Kasumi-1 (cell line): ENCODE results near the gene NDUFS2.

Experiments
- DNase-seq, 2 experiments: peaks; one replicate each; lab custom pipeline; 2025; lab: John Stamatoyannopoulos, UW

NDUFS2 gene

DNA sequence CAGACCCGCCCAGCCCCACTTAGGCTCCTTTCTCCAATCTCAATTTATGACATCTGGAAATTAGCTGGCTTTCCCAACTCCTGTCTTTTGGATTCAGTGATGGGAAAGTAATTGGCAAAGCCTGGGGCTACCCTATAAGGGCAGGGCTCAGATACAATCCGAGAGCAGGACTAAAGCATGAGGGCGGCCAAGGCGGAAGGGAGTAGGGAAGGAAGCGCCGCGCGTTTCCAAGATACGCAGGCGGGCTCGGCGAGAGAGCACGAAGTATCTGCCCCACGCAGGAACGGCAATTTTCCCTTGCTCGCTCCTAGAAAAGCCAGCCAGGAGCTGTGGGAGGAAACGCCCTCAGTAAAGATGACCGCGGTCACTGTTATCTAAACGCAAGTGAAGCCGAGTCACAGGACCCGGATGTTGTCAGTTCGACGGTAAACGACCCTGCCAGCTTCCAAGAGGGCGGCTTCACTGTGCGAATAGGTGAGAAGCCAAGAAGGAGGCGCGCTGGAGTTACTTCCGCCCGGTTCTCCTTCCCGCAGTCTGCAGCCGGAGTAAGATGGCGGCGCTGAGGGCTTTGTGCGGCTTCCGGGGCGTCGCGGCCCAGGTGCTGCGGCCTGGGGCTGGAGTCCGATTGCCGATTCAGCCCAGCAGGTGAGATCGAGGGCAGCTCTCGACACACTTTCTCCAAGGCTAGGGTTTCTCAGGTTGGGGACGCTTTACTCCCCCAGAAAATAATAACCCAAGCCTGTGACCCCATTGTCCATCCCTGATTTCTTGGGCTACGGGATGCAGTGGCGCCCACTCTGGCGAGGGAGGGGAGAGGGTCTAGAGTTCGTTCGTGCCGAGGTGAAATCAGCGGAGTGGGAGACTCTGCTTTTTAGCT lies at the start of gene NDUFS2:
Gene NDUFS2 (plus strand): TSS at position 532 of the 877 bp plus-strand sequence. CDS start 19 bp downstream, at position 551.
- DNase-seq, result peak; percentile 98 to 99

DNA sequence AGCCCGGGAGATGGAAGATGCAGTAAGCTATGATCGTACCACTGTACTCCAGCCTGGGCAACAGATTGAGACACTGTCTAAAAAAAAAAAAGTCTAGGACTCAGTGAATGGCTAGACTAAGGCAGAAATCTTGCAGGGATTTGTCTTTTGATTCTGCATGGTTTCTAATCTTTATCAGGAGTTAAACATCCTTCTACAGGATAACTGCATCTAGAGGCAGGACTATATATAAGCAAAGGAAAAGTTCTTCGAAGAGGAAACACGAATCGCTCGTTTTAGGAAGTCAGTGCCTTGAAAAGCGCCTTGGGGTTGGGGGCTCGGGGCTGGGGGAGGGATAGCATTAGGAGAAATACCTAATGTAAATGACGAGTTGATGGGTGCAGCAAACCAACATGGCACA lies 49.0 kb upstream of the NDUFS2 start:
- DNase-seq, result no peak

DNA sequence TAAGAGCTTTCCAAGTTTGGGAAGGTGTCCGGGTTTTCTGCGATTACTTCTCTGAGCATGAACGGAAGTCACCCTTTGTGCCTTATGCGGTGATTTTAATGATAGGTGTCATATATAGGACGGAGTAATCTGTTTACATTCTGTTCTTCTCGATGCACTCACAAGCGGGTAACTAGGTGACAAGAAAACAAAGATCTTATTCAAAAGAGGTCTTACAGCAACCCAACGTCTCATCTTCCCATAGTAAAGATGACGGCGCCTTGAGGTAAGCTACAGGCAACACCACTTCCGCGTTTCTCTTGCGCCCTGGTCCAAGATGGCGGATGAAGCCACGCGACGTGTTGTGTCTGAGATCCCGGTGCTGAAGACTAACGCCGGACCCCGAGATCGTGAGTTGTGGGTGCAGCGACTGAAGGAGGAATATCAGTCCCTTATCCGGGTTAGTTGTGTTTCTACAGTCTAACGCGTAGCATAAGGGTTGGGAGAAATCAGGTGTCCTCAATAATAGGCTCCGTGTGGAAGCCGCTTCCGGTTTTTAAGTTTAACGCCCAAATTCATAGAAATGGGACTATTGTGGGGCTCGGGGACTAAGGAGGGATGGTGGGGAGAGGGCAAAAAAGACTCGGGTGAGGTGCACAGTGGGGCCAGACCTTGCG lies 48.4 kb upstream of the NDUFS2 start, which contains the start of gene UFC1:
Gene UFC1 (plus strand): TSS at position 297 of the 656 bp plus-strand sequence. CDS start 20 bp downstream, at position 317.
- peak; percentile 90 to 94 for DNase-seq

DNA sequence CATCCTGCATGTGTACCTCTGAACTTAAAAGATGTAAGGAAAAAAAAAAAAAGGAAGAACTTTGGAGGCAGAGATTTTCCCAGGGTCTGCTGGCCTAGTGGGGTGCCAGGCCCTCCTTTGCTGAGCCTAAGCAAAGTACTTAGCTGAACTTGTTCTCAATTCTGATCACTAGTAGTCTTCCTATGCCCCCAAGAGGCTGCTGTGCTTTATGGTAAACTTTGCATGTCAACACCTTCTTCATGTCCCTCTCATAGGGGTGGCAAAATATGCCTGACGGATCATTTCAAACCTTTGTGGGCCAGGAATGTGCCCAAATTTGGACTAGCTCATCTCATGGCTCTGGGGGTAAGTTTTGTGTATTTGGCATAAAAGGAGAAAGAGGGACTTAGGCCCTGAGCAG lies 44.3 kb upstream of the NDUFS2 start:
- DNase-seq, result no peak

DNA sequence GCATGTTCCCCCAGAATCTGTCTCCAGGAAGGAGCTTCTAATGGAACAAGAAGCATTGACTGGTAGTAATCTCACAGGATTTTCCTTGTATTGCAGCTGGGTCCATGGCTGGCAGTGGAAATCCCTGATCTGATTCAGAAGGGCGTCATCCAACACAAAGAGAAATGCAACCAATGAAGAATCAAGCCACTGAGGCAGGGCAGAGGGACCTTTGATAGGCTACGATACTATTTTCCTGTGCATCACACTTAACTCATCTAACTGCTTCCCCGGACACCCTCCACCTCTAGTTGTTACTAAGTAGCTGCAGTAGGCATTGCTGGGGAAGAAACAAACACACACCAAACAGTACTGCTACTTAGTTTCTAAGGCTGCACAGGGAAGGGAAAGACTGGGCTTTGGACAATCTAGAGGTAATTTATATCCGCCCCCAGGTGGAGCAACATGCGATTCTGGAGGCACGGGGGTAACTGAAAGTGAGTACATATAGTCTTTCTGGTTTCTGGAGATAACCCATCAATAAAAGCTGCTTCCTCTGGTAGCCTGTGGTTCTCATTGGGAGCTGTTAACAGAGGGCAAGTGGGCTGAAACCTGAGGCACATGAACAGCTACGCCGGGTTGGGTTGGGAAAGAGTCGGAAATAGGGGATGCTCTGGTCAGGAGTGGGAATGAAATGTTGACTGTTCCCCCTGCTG lies 43.7 kb upstream of the NDUFS2 start:
- DNase-seq, result no peak

DNA sequence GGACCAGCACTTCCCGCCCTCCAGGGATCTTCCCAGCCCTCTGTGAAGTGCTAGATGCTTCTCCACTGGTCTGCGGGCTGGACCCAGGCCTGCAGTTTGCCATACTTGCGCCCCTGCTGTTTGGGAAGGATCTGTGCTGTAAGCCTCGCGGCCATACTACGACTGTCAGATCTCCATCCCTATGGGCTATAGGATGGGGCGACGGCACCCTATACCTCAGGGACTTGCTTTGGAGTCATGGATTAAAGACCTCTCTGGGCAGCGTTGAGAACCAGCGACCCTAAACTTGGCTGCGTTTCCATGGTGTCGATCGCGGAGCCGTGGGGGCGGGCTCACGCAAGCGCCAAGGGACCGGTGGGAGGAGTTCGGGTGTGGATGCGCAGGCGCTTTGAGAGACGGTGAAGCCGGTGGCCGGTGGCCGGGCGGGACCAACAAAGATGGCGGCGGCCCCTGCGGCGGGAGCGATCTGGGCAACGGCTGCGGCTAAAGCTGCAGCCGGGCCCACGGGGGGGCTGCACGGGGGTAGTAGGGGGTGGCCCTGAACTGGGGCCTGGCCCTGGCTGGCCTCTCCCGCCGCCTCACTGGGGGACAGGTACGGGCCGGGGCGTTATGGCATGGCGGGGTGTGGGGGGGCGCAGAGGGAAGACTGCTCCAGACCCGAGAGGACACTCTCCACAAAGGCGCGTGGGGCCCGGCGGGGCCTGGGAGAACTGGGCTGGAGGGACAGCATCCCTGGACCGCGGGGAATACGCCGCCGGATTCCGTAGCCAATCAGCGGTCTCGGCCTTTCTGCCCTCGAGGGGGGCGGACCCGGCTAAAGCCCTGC lies 42.9 kb upstream of the NDUFS2 start, which contains the start of gene USP21:
Gene USP21 (plus strand): TSS at position 414 of the 826 bp plus-strand sequence. CDS start 1,141 bp downstream, outside the sequence.
- peak; percentile 90 to 93 for DNase-seq

DNA sequence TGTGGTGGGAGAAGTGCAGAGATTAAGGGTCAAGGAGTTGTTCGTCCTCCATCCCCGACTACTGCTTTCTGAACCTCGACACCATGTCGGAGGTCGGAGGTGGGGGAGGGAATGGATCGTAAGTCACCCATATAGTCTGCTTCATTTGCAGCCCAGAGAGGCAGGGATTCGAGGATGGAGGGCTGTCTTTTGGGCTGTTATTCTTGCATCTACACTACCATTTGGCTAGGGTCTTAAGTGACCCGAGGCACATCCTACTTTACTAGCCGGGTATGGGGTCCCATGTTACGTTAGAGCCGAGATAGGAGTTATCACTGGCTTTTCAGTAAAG lies 42.3 kb upstream of the NDUFS2 start:
- no peak for DNase-seq

DNA sequence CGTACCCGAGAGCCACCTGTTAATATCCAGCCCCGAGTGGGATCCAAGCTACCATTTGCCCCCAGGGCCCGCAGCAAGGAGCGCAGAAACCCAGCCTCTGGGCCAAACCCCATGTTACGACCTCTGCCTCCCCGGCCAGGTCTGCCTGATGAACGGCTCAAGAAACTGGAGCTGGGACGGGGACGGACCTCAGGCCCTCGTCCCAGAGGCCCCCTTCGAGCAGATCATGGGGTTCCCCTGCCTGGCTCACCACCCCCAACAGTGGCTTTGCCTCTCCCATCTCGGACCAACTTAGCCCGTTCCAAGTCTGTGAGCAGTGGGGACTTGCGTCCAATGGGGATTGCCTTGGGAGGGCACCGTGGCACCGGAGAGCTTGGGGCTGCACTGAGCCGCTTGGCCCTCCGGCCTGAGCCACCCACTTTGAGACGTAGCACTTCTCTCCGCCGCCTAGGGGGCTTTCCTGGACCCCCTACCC lies 41.5 kb upstream of the NDUFS2 start:
- no peak for DNase-seq

DNA sequence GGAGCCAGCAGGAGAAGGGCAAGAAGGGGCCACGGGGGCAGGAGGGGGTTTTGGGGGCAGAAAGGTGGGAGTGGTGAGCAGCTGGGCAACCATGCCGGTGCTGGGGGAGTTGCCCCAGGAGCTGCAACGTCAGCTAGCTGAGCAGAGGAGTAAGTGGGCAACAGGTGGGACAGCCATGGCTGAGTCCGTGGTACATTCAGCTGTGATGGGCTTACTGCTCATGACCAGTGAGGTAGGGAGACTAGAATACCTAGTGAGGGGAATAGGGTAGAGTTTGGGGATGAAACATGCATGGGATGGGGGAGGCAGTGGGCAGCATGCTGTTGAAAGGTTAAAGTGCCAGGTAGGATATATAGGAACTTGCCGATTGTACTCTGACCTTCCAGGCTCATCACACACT lies 40.5 kb upstream of the NDUFS2 start:
- DNase-seq, result no peak

DNA sequence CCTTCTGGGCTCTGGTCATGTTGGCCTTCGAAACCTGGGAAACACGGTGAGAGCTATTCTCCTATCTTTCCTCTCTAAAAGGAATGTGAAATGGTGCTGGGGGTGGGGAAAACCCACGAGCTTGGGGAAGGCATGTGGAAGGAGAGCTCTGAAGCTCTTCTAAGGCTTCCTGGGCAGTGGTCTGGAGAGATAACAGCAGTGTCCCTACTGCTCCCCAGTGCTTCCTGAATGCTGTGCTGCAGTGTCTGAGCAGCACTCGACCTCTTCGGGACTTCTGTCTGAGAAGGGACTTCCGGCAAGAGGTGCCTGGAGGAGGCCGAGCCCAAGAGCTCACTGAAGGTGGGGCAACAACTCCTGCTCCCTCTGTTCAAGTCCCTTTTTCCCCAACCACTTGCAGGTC lies 40.1 kb upstream of the NDUFS2 start:
- DNase-seq, result no peak

DNA sequence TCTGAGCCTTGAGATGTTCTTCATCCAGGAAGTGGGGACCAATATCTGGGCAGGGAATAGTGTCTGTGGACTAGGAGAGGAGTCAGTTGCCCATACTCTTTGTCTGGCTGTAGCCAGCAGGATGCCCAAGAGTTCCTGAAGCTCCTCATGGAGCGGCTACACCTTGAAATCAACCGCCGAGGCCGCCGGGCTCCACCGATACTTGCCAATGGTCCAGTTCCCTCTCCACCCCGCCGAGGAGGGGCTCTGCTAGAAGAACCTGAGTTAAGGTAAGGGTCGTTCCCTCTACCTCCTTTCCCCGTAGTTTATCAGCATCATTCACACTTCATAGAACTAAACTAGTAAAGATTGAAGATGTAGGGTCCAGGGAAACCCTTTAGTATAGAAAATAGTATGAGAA lies 39.4 kb upstream of the NDUFS2 start:
- no peak for DNase-seq

DNA sequence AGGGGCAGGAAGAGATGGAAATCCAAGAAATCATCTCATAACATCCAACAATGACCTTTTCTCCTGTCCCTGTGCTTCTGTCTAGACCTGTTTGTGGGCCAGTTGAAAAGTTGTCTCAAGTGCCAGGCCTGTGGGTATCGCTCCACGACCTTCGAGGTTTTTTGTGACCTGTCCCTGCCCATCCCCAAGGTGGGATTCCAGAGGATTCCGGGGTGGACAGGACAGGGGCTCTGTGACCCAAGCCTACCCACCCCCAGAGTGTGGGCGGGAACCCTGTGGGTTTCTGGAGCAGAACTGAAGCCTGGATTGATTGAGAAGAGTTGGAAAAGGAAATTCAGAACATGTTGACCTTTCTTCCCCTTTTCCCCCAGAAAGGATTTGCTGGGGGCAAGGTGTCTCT lies 38.4 kb upstream of the NDUFS2 start:
- DNase-seq, result no peak

DNA sequence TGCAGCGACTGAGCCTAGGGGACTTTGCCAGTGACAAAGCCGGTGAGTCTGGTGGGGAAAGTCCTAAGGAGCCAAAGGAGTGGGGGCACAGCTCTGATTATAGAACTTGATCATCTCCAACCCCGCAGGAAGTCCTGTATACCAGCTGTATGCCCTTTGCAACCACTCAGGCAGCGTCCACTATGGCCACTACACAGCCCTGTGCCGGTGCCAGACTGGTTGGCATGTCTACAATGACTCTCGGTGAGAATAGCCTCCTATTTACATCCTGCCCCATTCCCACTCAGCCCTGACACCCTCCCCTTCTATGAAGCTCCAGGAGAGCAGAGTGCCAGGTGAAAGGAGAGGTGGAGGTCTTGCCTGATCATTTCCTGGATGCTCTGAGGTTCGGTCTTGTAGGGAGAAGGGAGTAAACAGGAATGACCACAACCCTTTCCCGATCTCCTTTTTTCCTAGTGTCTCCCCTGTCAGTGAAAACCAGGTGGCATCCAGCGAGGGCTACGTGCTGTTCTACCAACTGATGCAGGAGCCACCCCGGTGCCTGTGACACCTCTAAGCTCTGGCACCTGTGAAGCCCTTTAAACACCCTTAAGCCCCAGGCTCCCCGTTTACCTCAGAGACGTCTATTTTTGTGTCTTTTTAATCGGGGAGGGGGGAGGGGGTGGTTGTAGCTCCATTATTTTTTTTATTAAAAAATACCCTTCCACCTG lies 37.1 kb upstream of the NDUFS2 start:
- no peak for DNase-seq

DNA sequence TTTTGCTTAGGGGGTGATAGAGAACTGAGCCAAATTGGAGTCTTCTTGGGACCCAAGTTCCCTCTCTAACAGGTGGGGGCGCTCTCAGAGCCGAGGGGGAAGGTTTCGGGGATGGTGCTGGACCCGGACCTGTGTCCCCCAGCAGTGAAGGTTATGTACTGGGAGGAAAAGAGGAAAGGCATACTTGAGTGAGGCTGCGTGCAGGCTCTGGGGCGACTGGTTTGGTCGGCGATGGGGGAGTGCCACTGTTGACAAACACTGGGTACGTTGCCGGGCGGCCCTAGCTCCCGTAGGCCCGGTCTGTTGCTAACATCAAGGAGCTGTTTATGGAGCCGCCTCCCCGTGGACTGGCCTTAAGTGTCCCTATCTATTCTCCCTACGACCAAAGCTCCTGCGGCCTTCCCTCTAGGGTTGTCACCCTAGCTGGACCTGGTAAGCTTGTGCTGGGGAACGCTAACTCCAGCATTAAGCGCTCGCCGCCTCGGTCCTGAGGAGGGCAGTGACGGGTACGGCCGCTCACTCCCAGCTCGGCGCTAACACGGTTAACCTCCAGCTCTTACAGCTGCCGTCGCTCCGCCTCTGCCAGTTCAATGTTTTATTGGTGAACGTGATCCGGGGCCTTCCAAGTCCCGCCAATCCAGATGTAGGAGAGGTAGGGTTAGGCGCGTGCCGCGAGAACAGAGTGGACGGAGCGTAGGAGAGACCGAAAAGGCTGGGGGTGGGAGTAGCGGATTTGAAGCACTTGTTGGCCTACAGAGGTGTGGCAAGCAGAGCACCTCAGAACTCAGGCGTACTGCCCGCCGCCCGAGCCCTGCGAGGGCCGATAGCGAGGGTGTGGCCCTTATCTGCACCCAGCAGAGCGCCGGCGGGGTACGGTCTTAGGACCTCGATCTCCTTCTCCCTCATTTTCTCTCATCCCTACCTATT lies 36.2 kb upstream of the NDUFS2 start, which contains the start of gene PPOX:
Gene PPOX (plus strand): TSS at position 685 of the 927 bp plus-strand sequence. CDS start 422 bp downstream, outside the sequence.
- peak; percentile 99 for DNase-seq

DNA sequence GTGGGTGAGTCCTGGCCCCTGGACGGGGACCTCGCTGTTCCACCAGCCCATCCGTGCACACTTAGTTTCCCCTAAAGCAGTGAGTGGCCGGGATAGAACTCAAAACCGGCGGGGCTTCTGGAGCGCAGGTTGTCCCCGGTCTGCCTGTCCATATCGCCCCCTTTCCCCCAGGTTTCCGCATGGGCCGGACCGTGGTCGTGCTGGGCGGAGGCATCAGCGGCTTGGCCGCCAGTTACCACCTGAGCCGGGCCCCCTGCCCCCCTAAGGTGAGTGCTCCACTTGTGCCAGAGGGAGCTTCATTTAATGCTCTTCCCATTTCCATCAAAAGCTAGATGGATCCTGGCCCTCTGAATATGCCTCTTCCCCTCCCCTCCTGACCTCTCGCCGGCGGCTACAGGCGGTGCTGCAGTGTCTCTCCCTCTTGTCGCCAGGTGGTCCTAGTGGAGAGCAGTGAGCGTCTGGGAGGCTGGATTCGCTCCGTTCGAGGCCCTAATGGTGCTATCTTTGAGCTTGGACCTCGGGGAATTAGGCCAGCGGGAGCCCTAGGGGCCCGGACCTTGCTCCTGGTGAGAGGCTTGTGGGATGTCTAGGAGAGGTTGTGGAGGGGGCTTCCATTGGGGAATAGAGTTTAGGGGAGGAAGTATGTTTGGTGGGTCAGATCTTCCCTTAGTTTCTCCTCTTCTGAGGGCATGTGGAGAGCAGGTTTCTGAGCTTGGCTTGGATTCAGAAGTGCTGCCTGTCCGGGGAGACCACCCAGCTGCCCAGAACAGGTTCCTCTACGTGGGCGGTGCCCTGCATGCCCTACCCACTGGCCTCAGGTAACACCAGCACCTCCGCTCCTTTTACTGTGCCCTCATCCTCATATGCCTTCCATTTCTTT lies 35.3 kb upstream of the NDUFS2 start:
- peak; percentile 21 to 48 for DNase-seq

DNA sequence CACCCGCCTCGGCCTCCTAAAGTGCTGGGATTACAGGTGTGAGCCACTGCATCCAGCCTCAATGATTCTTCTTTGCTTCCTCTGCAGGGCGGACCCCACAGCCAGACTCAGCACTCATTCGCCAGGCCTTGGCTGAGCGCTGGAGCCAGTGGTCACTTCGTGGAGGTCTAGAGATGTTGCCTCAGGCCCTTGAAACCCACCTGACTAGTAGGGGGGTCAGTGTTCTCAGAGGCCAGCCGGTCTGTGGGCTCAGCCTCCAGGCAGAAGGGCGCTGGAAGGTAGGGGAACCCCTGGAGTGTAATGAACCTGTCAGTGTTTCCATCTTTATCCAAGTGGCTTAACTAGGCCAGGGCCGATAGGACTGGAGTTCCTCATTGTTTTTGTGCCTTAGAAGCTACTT lies 33.3 kb upstream of the NDUFS2 start:
- no peak for DNase-seq

DNA sequence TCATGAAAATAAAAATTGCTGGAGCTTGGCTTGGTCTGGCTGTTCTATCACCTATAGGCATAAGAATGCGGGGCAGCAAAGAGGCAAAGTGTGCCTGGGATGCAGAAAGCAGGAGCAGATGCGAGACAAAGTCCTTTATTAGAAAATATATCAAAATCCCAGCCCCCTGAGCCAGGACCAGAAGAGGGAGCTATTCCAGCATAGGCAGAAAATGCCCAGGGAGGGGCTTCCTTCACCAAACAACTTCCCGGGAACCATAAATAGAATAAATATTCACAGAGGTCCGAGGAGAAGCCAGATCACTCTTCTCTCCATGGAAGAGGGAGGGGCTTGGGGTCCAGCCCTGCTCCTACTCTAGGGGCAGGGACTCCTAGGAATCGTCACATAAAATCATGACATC lies 31.0 kb upstream of the NDUFS2 start:
- DNase-seq, result peak; percentile 7 to 23

DNA sequence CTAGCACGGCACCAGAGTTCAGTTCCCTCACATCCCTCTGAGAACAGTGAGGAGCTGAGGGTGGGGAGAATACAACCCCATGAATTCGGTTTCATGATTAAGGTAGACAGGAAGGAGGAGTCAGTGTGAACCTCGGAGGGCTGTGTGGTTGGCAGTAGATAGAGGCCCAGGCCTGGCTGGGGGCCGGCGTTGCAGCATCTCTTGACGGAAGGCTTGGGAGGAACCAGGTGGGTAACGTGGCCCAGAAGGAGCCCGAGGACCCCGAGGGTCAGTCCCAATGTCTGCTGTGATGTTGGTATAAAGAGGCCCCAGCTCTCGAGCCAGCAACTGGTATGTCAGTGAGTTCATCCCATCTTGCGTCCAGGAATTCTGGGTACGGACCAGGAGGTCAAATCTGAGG lies 30.5 kb upstream of the NDUFS2 start:
- no peak for DNase-seq

DNA sequence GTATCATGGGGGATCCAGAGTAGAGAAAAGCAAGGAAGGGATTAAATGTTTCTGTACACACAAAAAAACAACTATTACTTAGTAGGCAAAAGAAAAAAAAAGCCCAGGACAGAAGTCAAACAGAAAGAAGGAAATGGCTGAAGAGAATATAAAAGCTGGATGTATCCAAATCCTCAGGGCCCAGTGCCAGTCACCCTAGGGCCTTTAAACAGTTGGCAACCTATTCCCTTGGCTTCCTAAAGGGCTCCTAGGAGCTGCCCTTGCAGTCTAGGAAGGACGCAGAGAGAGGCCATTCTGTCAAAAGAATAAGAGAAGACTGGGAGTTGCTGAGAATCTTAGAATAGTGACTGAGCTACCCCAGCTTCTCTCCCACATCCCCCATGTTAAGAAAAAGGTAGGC lies 29.8 kb upstream of the NDUFS2 start:
- DNase-seq, result no peak
